GM12801 (cell line): Measurements from ENCODE around the gene S100A7A.

ENCODE experiments used
- CTCF ChIP-seq: IDR thresholded peaks from one replicate; pipeline ENCODE4 v1.5.1; 2011; ENCODE audit warnings: control low read depth; ENCODE audit not compliant: insufficient read length; ENCODE audit errors: extremely low read depth

Gene S100A7A

GRCh38 chr1:153402226-153402625, 14.1 kb upstream of the S100A7A start:
- TF ChIP-seq CTCF = no peak

DNA sequence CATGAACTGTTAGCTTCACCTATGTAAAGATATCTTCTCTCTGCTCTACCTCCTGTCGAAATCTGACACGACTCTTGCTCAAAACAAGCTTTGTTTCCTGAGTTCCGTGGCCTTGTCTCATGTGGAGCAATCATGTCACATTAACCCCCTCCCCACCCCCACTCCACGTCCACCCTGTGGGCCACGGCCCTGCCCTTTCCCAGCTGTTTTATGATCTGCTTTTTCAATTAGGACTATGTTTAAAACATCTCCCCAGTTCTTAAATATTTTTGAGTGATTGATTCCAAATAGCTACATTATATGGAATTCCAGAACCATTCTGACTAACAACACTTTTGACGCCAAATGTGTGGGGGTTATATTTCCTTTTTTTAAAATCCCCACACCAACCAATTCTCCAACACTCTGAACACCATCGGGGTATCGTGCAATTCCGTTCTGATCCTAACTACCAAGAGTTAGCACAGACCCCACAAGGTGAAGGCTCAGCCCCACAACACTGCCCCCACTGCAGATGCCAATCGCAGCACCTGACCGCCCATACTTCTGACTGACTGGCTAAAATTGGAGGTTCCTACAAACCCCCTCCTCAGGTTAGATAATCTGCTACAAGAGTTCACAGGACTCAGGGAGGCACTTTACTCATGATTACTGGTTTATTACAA, 12.8 kb upstream of the S100A7A start:
- TF ChIP-seq CTCF = no peak

- no peak for TF ChIP-seq CTCF
Observed at GRCh38 chr1:153404086-153404635, 12.2 kb upstream of the S100A7A start.

GRCh38 chr1:153404768-153405167, 11.6 kb upstream of the S100A7A start:
- no peak for TF ChIP-seq CTCF

DNA sequence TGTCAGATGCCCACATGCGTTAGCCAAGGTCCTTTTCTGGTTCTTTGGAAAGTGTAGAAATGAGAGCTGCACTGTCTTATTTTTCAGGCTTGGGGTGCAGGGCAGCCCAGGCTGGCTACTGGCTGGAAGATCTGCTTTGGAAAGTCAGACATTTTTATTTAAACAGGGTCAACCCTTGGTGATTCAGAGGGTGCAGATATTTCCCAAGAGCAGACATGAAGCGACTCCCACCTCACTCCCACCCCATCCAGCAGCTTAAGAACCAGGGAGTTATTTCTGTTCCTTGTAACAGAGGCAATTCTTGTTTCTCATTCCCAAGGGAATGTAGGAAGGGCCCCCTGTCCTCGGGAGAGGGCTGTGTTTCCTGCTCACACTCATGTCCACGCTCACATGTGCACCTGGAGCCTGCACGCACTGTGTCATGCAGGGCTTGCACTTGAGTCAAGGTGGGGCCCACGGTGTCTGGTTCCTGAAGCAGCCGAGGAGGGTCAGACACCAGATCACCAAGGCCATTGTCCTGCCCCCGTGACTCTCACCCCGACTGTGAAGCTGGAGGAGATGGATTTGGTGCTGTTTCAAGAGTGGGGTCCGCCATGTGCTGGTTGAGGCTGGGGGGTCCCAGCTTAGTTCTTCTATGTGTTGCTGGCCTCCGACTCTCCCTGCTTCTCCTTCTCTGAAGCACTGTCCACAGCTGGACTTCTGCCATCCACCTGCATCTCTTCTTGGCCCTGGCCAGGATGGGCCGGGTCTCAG, 992 bp downstream of the S100A7A start:
- no peak for TF ChIP-seq CTCF

DNA sequence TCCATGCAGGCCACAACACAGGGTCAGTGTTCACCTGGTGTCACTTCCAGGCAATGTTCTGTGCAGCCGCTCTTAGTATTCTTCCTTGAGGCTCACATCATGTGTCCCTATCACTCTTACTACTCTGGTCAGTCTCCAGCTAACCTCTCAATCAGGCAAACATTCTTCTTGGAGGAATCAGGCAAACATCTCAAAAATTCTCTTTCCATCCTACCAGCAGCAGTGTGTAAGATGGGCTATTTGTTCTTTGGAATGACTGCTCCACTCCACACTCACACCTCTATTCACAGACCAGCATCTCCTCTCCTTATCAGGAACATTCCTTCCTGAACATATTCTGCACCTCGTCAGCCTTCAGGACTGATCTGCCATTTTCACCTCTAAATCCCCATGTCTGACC, 4.0 kb downstream of the S100A7A start:
- TF ChIP-seq CTCF = no peak

DNA sequence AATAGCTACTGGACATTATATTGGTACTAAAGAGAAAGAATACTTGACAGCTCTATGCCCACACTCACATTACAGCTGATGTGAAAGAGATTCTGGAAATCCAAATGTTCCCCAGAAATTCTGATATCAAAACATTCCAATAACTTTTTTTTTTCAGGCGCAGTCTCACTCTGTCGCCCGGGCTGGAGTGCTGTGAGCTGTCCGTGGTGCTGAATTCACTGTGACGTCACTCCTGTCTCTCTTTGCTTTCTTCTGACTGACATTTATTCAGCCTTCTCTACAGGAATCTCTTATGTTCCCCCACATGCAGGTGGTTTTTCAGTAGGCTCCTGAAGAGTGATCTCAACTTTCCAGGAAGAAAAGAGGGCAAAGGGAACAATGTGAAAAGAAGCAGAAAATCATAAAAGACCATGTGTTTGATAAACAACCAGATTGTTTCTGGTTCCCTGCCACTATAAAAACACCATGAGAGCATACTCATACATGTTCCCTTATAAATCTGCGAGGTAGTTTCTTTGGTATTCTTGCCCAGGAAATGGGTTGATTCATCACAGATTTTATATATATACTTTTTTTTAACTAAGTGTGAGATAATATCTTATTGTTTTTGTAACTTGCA, 6.2 kb downstream of the S100A7A start:
- TF ChIP-seq CTCF = no peak
